ENCODE results near the gene PRKAR2B.
"Not testable (repeated sequence)": the region's sequence is repeated elsewhere in the genome, so short reads cannot be mapped to it uniquely, and the experiment has no call there.

Gene PRKAR2B

DNA sequence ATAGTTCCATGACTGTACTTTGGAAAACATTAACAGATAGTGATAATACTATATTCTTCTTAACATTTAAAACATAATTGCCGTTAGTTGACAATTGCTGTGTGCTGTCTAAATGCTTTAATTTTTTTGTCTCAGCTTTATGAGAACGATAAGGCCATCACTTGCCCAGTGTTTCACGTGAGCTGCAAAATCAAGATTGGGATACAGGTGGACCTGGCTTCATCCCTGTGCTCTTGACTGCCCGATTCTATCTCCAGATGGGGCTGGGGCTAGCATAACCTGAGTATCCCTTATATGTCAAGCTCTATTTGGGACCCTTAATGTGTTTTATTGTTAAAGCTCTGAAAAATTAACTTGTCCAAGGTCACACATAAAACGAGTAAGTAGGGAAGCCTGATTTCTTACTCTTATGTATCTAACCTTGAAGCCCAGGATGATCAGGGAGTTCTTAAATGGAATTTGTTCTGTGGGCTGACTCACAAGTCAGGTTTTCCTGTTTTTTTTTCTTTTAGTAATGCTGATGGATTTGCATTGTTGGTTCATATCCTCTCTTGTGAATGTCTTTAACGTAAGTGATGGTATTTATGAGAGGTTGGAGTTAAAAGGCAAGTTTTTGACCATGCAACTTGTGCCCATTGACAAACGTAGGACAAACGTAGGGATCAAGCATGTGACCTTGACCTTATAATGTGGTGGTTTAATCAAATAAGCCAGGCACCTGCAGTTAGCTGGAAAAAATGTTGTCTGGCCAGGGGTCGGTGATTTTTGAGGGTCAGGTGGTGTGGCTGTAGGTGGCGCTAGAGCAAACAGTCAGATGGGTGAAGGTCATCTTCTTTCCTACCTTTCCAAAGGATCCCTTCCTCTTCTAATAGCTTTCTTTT, 3.6 kb downstream of the PRKAR2B start:
- Histone ChIP-seq H3K9me3 (ENCODE audit: control insufficient read depth in 1 of 2, low read length in 2 of 2) (no peaks in the 10 kb centered on the region), H3K4me1 (ENCODE audit: control insufficient read depth in 1 of 2, insufficient read depth in 2 of 2, low read length in 2 of 2) (peaks cover 14 to 16% of the 10 kb centered on the region in 2 donors), H3K4me3 (ENCODE audit: low read depth in 1 of 2, low read length in 2 of 2) (no peak overlapping the region), H3K36me3 (ENCODE audit: control insufficient read depth in 1 of 2, insufficient read depth in 2 of 2, low read length in 2 of 2) (no peaks in the 10 kb centered on the region), H3K27ac (ENCODE audit: low read depth, low read length) (no peak overlapping the region), H3K27me3 (ENCODE audit: control insufficient read depth in 1 of 2, insufficient read depth in 2 of 2, low read length in 2 of 2) (peaks cover 24% of the 10 kb centered on the region in 2 donors), H3K9ac (ENCODE audit: low read depth in 1 of 2, low read length in 2 of 2) (no peak overlapping the region)

DNA sequence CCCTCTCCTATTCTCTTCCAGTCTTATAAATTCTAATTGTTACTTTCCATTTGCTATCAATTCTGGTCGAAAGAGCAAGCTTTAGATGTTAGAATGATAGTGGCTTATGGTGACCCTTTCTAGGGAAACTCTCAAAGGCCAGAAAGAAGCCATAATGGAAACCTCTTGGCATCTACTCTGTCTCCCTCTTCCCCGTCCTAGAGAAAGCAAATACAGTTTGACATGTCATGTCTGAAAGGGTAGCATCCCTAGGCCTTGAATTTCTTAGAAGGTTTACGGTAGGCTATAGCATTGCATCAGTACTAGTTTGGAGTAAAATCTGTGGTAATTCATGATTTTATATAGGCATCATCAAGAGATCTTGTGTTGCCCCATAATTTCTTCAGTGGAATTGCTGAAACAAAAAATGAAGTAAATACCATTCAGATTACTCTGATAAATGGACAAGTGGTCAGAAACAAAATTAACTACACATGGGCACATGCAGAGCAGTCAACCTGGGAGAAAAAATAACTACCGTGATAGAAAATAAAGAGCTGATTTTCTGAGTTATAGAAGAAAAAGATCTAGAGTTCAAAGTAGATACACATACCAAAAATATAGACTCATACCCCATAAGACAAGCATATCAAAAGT, 4.4 kb downstream of the PRKAR2B start:
- no peaks in the 10 kb centered on the region for H3K9me3 ChIP-seq (ENCODE audit: control insufficient read depth in 1 of 2, low read length in 2 of 2)
- H3K9ac ChIP-seq (ENCODE audit: low read depth in 1 of 2, low read length in 2 of 2) = no peak overlapping the region
- H3K27ac ChIP-seq (ENCODE audit: low read depth, low read length) = no peak overlapping the region
- no peak overlapping the region for H3K4me3 ChIP-seq (ENCODE audit: low read depth in 1 of 2, low read length in 2 of 2)
- no peaks in the 10 kb centered on the region for H3K36me3 ChIP-seq (ENCODE audit: control insufficient read depth in 1 of 2, insufficient read depth in 2 of 2, low read length in 2 of 2)
- peaks cover 24% of the 10 kb centered on the region in 2 donors for H3K27me3 ChIP-seq (ENCODE audit: control insufficient read depth in 1 of 2, insufficient read depth in 2 of 2, low read length in 2 of 2)
- H3K4me1 ChIP-seq (ENCODE audit: control insufficient read depth in 1 of 2, insufficient read depth in 2 of 2, low read length in 2 of 2) = peaks cover 14 to 16% of the 10 kb centered on the region in 2 donors

DNA sequence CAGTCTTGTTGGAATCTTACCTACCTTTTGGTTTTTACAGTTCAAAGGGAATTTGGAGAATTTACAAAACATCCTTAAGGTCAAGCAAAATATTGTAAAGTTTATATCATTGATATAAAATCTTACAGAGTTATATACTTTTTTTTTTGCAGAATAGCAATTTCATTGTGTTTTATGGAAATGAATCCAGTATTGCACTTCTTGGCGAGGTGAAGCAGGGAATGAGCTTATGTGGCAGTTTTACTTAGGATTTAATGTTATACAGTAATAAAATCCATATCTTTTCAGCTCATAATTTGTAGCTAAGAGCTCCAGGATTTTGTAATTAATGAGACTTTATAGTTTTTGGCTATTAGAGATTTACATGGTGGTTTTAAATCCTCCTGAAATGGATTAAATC, 5.0 kb downstream of the PRKAR2B start:
- no peak overlapping the region for H3K27ac ChIP-seq (ENCODE audit: low read depth, low read length)
- H3K4me3 ChIP-seq (ENCODE audit: low read depth in 1 of 2, low read length in 2 of 2) = no peak overlapping the region
- H3K9ac ChIP-seq (ENCODE audit: low read depth in 1 of 2, low read length in 2 of 2) = no peak overlapping the region
- H3K9me3 ChIP-seq (ENCODE audit: control insufficient read depth in 1 of 2, low read length in 2 of 2) = no peaks in the 10 kb centered on the region
- no peaks in the 10 kb centered on the region for H3K36me3 ChIP-seq (ENCODE audit: control insufficient read depth in 1 of 2, insufficient read depth in 2 of 2, low read length in 2 of 2)
- peaks cover 14 to 16% of the 10 kb centered on the region in 2 donors for H3K4me1 ChIP-seq (ENCODE audit: control insufficient read depth in 1 of 2, insufficient read depth in 2 of 2, low read length in 2 of 2)
- peaks cover 24% of the 10 kb centered on the region in 2 donors for H3K27me3 ChIP-seq (ENCODE audit: control insufficient read depth in 1 of 2, insufficient read depth in 2 of 2, low read length in 2 of 2)

DNA sequence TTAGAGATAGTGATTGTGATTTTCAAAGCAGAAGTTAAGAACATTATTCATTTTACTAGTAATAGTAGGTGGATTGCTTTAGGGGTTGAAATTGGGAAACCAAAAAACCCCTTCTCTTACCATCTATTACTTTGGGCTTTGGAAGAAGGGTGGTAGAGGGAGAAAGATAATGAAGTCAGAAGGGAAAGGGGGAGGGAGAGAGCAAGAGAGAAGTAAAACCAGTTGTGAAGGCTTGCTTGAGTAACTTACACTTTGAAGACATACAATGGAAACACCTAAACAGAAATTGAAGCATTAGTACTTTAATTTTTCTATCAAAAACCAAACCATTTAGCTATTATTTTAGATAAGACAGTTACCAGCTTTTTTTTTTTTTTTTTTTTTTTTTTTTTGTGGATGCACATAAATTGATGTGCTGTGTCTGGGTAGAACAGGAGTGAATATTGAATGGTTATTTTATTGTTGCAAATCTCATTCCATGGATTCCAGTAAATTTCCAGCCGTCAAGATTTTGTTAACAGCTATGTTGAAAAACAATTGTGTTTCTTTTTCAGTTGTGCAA, 5.5 kb downstream of the PRKAR2B start:
- H3K27me3 ChIP-seq (ENCODE audit: control insufficient read depth in 1 of 2, insufficient read depth in 2 of 2, low read length in 2 of 2) = peaks cover 22 to 24% of the 10 kb centered on the region in 2 donors
- no peak overlapping the region for H3K9ac ChIP-seq (ENCODE audit: low read depth in 1 of 2, low read length in 2 of 2)
- no peaks in the 10 kb centered on the region for H3K9me3 ChIP-seq (ENCODE audit: control insufficient read depth in 1 of 2, low read length in 2 of 2)
- no peak overlapping the region for H3K27ac ChIP-seq (ENCODE audit: low read depth, low read length)
- H3K36me3 ChIP-seq (ENCODE audit: control insufficient read depth in 1 of 2, insufficient read depth in 2 of 2, low read length in 2 of 2) = no peaks in the 10 kb centered on the region
- H3K4me1 ChIP-seq (ENCODE audit: control insufficient read depth in 1 of 2, insufficient read depth in 2 of 2, low read length in 2 of 2) = peaks cover 13% of the 10 kb centered on the region in 2 donors
- no peak overlapping the region for H3K4me3 ChIP-seq (ENCODE audit: low read depth in 1 of 2, low read length in 2 of 2)

DNA sequence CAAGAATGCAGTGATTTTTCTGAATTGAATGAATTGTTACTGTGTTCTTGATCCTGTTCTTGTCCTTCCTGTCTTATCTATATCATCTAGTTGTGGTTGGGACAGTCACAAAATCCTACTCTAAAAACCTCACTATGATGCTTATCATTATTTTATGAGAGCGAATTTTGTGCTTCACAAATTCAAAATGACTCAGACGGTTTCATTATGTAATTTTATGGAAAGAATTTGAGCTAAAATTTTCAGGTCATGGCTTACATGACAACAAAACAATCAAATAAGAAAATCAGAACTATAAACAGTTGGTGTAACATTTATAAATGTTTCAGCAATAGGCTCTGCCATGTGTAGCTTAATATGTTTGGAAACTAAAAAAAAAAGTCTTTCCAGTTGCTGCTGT, 6.9 kb downstream of the PRKAR2B start:
- Histone ChIP-seq H3K27me3 (ENCODE audit: control insufficient read depth in 1 of 2, insufficient read depth in 2 of 2, low read length in 2 of 2) (peaks cover 10 to 12% of the 10 kb centered on the region in 2 donors), H3K4me3 (ENCODE audit: low read depth in 1 of 2, low read length in 2 of 2) (no peak overlapping the region), H3K4me1 (ENCODE audit: control insufficient read depth in 1 of 2, insufficient read depth in 2 of 2, low read length in 2 of 2) (peaks cover 0 to under 1% of the 10 kb centered on the region in 2 donors), H3K27ac (ENCODE audit: low read depth, low read length) (no peak overlapping the region), H3K36me3 (ENCODE audit: control insufficient read depth in 1 of 2, insufficient read depth in 2 of 2, low read length in 2 of 2) (no peaks in the 10 kb centered on the region), H3K9me3 (ENCODE audit: control insufficient read depth in 1 of 2, low read length in 2 of 2) (no peaks in the 10 kb centered on the region), H3K9ac (ENCODE audit: low read depth in 1 of 2, low read length in 2 of 2) (no peak overlapping the region)

DNA sequence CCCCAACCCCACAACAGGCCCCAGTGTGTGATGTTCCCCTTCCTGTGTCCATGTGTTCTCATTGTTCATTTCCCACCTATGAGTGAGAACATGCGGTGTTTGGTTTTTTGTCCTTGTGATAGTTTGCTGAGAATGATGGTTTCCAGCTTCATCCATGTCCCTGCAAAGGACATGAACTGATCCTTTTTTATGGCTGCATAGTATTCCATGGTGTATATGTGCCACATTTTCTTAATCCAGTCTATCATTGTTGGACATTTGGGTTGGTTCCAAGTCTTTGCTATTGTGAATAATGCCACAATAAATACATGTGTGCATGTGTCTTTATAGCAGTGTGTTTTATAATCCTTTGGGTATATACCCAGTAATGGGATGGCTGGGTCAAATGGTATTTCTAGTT, 10.5 kb downstream of the PRKAR2B start:
- H3K9ac ChIP-seq (ENCODE audit: low read depth in 1 of 2, low read length in 2 of 2); H3K36me3 ChIP-seq (ENCODE audit: control insufficient read depth in 1 of 2, insufficient read depth in 2 of 2, low read length in 2 of 2); H3K9me3 ChIP-seq (ENCODE audit: control insufficient read depth in 1 of 2, low read length in 2 of 2); H3K27ac ChIP-seq (ENCODE audit: low read depth, low read length); H3K4me3 ChIP-seq (ENCODE audit: low read depth in 1 of 2, low read length in 2 of 2); H3K27me3 ChIP-seq (ENCODE audit: control insufficient read depth in 1 of 2, insufficient read depth in 2 of 2, low read length in 2 of 2); H3K4me1 ChIP-seq (ENCODE audit: control insufficient read depth in 1 of 2, insufficient read depth in 2 of 2, low read length in 2 of 2): not testable (repeated sequence)

DNA sequence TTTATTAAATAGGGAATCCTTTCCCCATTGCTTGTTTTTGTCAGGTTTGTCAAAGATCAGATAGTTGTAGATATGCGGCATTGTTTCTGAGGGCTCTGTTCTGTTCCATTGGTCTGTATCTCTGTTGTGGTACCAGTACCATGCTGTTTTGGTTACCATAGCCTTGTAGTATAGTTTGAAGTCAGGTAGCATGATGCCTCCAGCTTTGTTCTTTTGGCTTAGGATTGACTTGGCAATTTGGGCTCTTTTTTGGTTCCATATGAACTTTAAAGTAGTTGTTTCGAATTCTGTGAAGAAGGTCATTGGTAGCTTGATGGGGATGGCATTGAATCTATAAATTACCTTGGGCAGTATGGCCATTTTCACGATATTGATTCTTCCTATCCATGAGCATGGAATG, 11.6 kb downstream of the PRKAR2B start:
- H3K27ac ChIP-seq (ENCODE audit: low read depth, low read length); H3K4me1 ChIP-seq (ENCODE audit: control insufficient read depth in 1 of 2, insufficient read depth in 2 of 2, low read length in 2 of 2); H3K27me3 ChIP-seq (ENCODE audit: control insufficient read depth in 1 of 2, insufficient read depth in 2 of 2, low read length in 2 of 2); H3K9ac ChIP-seq (ENCODE audit: low read depth in 1 of 2, low read length in 2 of 2); H3K9me3 ChIP-seq (ENCODE audit: control insufficient read depth in 1 of 2, low read length in 2 of 2); H3K36me3 ChIP-seq (ENCODE audit: control insufficient read depth in 1 of 2, insufficient read depth in 2 of 2, low read length in 2 of 2); H3K4me3 ChIP-seq (ENCODE audit: low read depth in 1 of 2, low read length in 2 of 2): not testable (repeated sequence)

DNA sequence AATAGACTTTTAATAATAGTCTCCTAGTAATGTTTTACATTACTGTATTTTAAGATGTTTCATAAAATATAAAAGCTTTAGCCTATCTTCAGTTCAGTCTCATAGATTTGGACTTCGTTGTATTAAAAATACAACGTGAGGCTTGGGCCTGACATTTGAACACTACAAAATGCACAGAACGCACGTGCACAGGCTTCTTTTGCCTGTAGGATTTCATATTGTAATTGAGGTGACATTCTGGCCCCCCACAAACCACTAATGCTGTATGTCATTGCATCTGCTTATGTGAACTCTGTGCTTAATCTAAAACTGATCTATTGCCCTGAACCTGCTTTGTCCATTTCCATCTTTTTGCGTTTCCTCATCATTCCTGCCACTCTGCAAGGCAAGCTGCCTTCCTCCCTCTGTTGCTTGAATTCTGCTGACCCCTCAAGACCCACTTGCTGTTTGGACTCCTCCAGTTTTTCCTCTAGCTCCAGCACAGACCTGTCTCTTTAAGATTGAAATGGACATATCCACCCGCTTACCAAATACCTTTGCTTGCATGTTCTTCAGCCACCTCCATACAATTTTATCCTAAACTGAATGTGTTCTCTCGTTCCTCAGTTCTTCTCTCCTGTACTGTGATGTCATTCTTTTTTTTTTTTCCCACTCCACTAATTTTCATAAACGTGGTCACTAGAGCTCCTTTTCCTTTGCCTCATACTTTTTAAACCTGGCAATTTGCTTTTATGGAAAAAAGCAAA, 12.4 kb downstream of the PRKAR2B start:
- H3K36me3 ChIP-seq (ENCODE audit: control insufficient read depth in 1 of 2, insufficient read depth in 2 of 2, low read length in 2 of 2) = no peaks in the 10 kb centered on the region
- H3K27me3 ChIP-seq (ENCODE audit: control insufficient read depth in 1 of 2, insufficient read depth in 2 of 2, low read length in 2 of 2) = no peaks in the 10 kb centered on the region
- no peaks in the 10 kb centered on the region for H3K9me3 ChIP-seq (ENCODE audit: control insufficient read depth in 1 of 2, low read length in 2 of 2)
- H3K27ac ChIP-seq (ENCODE audit: low read depth, low read length) = no peak overlapping the region
- H3K9ac ChIP-seq (ENCODE audit: low read depth in 1 of 2, low read length in 2 of 2) = no peak overlapping the region
- H3K4me3 ChIP-seq (ENCODE audit: low read depth in 1 of 2, low read length in 2 of 2) = no peak overlapping the region
- no peaks in the 10 kb centered on the region for H3K4me1 ChIP-seq (ENCODE audit: control insufficient read depth in 1 of 2, insufficient read depth in 2 of 2, low read length in 2 of 2)

DNA sequence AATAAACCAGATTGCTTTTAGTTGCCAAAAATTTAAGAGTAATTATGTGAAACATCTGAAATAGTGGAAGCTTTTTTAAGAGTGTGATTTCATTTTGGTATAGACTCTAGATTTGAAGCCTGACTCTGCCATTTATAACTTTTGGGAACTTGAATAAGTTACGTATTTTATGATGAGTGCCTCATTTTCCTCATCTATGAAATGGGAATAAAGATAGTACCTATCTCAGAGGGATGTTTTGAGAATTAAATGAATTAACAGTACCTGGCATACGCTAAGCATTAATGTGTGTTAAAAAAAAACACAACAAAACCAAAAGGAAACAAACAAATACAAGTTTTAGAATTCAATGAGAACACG, 12.9 kb downstream of the PRKAR2B start:
- H3K4me1 ChIP-seq (ENCODE audit: control insufficient read depth in 1 of 2, insufficient read depth in 2 of 2, low read length in 2 of 2) = no peaks in the 10 kb centered on the region
- no peak overlapping the region for H3K4me3 ChIP-seq (ENCODE audit: low read depth in 1 of 2, low read length in 2 of 2)
- H3K9ac ChIP-seq (ENCODE audit: low read depth in 1 of 2, low read length in 2 of 2) = no peak overlapping the region
- no peaks in the 10 kb centered on the region for H3K9me3 ChIP-seq (ENCODE audit: control insufficient read depth in 1 of 2, low read length in 2 of 2)
- no peaks in the 10 kb centered on the region for H3K36me3 ChIP-seq (ENCODE audit: control insufficient read depth in 1 of 2, insufficient read depth in 2 of 2, low read length in 2 of 2)
- H3K27me3 ChIP-seq (ENCODE audit: control insufficient read depth in 1 of 2, insufficient read depth in 2 of 2, low read length in 2 of 2) = no peaks in the 10 kb centered on the region
- no peak overlapping the region for H3K27ac ChIP-seq (ENCODE audit: low read depth, low read length)

DNA sequence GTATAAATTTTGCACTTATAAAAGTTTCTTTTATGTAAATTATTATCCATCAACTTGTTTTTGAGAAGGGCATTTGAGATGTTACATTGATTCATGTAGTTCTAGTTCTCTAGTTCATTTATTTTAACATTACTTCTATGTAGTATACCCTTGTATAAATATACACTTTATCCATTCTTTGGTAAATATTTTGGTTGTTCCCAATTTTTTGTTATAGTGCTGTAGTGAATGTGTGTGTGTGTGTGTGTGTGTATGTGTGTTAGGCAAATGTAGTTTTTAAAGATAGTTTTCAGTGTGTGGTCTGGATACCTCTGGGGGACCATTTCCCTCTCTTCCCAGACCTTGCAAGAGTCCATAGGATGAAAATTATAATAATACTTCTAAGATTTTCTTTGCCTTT, 15.0 kb downstream of the PRKAR2B start:
- Histone ChIP-seq H3K9me3 (ENCODE audit: control insufficient read depth in 1 of 2, low read length in 2 of 2) (no peaks in the 10 kb centered on the region), H3K36me3 (ENCODE audit: control insufficient read depth in 1 of 2, insufficient read depth in 2 of 2, low read length in 2 of 2) (no peaks in the 10 kb centered on the region), H3K27me3 (ENCODE audit: control insufficient read depth in 1 of 2, insufficient read depth in 2 of 2, low read length in 2 of 2) (no peaks in the 10 kb centered on the region), H3K27ac (ENCODE audit: low read depth, low read length) (no peak overlapping the region), H3K4me1 (ENCODE audit: control insufficient read depth in 1 of 2, insufficient read depth in 2 of 2, low read length in 2 of 2) (no peaks in the 10 kb centered on the region), H3K9ac (ENCODE audit: low read depth in 1 of 2, low read length in 2 of 2) (no peak overlapping the region), H3K4me3 (ENCODE audit: low read depth in 1 of 2, low read length in 2 of 2) (no peak overlapping the region)
